BE2C (cell line): ENCODE results near the gene MACF1.

Source experiments
- DNase-seq: peaks from one replicate; pipeline ENCODE4 v3.0.0-alpha.2; 2020
- H3K27me3 ChIP-seq: fragments of 250-450 bp; sonication (Bioruptor Pico); 2 replicates; pipeline ENCODE4 v1.5.1; 2020; ENCODE audit warnings: mild to moderate bottlenecking
- H3K36me3 ChIP-seq: fragments of 250-450 bp; sonication (Bioruptor Pico); 2 replicates; pipeline ENCODE4 v1.5.1; 2020; ENCODE audit warnings: mild to moderate bottlenecking
- H3K4me1 ChIP-seq: fragments of 250-450 bp; sonication (Bioruptor Pico); 2 replicates; pipeline ENCODE4 v1.5.1; 2020
- H3K4me3 ChIP-seq: 2 replicates; pipeline ENCODE4 v1.5.1; 2011; ENCODE audit warnings: low read depth, low read length
- H3K9me3 ChIP-seq: fragments of 250-450 bp; sonication (Bioruptor Pico); 2 replicates; pipeline ENCODE4 v1.5.1; 2020
- CTCF ChIP-seq: IDR thresholded peaks from 2 replicates; pipeline ENCODE4 v1.5.1; 2012; ENCODE audit warnings: mild to moderate bottlenecking, low read depth, low read length

Gene MACF1

GRCh38 chr1:39360731-39361130, 156.2 kb downstream of the MACF1 start:
- Histone ChIP-seq H3K9me3 (no peaks in the 10 kb centered on the region), H3K4me1 (no peaks in the 10 kb centered on the region), H3K4me3 (no peak overlapping the region), H3K36me3 (no peaks in the 10 kb centered on the region; the same call in 1 of the 2 replicates), H3K27me3 (no peaks in the 10 kb centered on the region)
- no peak for DNase-seq
- no peak for TF ChIP-seq CTCF

GRCh38 chr1:39361446-39361845, 157.0 kb downstream of the MACF1 start:
- no peak overlapping the region for H3K4me3 ChIP-seq
- H3K9me3 ChIP-seq = no peaks in the 10 kb centered on the region
- no peaks in the 10 kb centered on the region for H3K27me3 ChIP-seq
- no peak for TF ChIP-seq CTCF
- DNase-seq = no peak
- H3K36me3 ChIP-seq = no peaks in the 10 kb centered on the region; the same call in 1 of the 2 replicates
- H3K4me1 ChIP-seq = no peaks in the 10 kb centered on the region

GRCh38 chr1:39363267-39363666, 158.8 kb downstream of the MACF1 start:
- no peak for DNase-seq
- H3K9me3 ChIP-seq = no peaks in the 10 kb centered on the region
- TF ChIP-seq CTCF = no peak
- H3K27me3 ChIP-seq = no peaks in the 10 kb centered on the region
- H3K4me1 ChIP-seq = no peaks in the 10 kb centered on the region
- H3K36me3 ChIP-seq = no peaks in the 10 kb centered on the region; the same call in 1 of the 2 replicates
- H3K4me3 ChIP-seq = no peak overlapping the region

- TF ChIP-seq CTCF = no peak
- no peaks in the 10 kb centered on the region for H3K27me3 ChIP-seq
- no peak for DNase-seq
- no peak overlapping the region for H3K4me3 ChIP-seq
- no peaks in the 10 kb centered on the region; the same call in 1 of the 2 replicates for H3K36me3 ChIP-seq
- H3K4me1 ChIP-seq = no peaks in the 10 kb centered on the region
- no peaks in the 10 kb centered on the region for H3K9me3 ChIP-seq
These were observed 163.6 kb downstream of the MACF1 start for GRCh38 chr1:39368045-39368444.

GRCh38 chr1:39369565-39369964, 165.1 kb downstream of the MACF1 start:
- DNase-seq = no peak
- Histone ChIP-seq H3K36me3 (no peaks in the 10 kb centered on the region; the same call in 1 of the 2 replicates), H3K9me3 (no peaks in the 10 kb centered on the region), H3K4me1 (no peaks in the 10 kb centered on the region), H3K4me3 (no peak overlapping the region), H3K27me3 (no peaks in the 10 kb centered on the region)
- no peak for TF ChIP-seq CTCF

- no peak for TF ChIP-seq CTCF
- DNase-seq = no peak
- Histone ChIP-seq H3K4me1 (no peaks in the 10 kb centered on the region), H3K4me3 (no peak overlapping the region), H3K36me3 (no peaks in the 10 kb centered on the region; the same call in 1 of the 2 replicates), H3K9me3 (no peaks in the 10 kb centered on the region), H3K27me3 (no peaks in the 10 kb centered on the region)
These were observed 166.1 kb downstream of the MACF1 start for GRCh38 chr1:39370602-39371001.
